HL-60 (cell line): Measurements from ENCODE around the gene PARD3.

Source experiments
- DNase-seq, 2 experiments: peaks; one replicate each; pipeline ENCODE4 v3.0.0-alpha.2; 2010 to 2020; ENCODE audit warnings: low read depth in 1 of 2, low spot score in 1 of 2
- H3K27ac ChIP-seq: fragments of 250-450 bp; sonication (Bioruptor Pico); replicated peaks from 2 replicates; pipeline ENCODE4 v1.5.1; 2020; ENCODE audit warnings: mild to moderate bottlenecking, moderate library complexity
- H3K27me3 ChIP-seq: fragments of 250-450 bp; sonication (Bioruptor Pico); 2 replicates; pipeline ENCODE4 v1.5.1; 2021; ENCODE audit warnings: mild to moderate bottlenecking, moderate library complexity; ENCODE audit not compliant: insufficient read depth, poor library complexity, severe bottlenecking
- H3K4me3 ChIP-seq: replicated peaks from 2 replicates; pipeline ENCODE4 v1.5.1; 2011; ENCODE audit warnings: mild to moderate bottlenecking, control low read depth, low read length; ENCODE audit not compliant: insufficient read depth
- GABPA ChIP-seq: IDR thresholded peaks from 2 replicates; pipeline ENCODE4 v1.6.1; 2012; ENCODE audit warnings: low read depth
- POLR2AphosphoS5 ChIP-seq: IDR thresholded peaks from 2 replicates; pipeline ENCODE4 v1.6.1; 2012; ENCODE audit warnings: low read depth
- REST ChIP-seq: IDR thresholded peaks from 2 replicates; pipeline ENCODE4 v1.6.1; 2012; ENCODE audit warnings: low read depth; ENCODE audit not compliant: insufficient replicate concordance
- SPI1 ChIP-seq: IDR thresholded peaks from 2 replicates; pipeline ENCODE4 v1.6.1; 2012; ENCODE audit warnings: low read depth, mild to moderate bottlenecking, borderline replicate concordance
- TF ChIP-seq, protein P1 (sequence below): IDR thresholded peaks from one replicate; pipeline ENCODE4 v1.5.1; 2011; ENCODE audit warnings: low read length, control low read depth, inconsistent platforms; ENCODE audit not compliant: insufficient read depth

The PARD3 gene

GRCh38 chr10:34462993-34463392 is 352.1 kb downstream of the PARD3 start:
- no peak for DNase-seq
- no peaks in the 10 kb centered on the region for H3K27me3 ChIP-seq
- TF ChIP-seq SPI1 (no peak), REST (no peak), POLR2AphosphoS5 (no peak)
- H3K4me3 ChIP-seq = no peak overlapping the region
- H3K27ac ChIP-seq = no peak overlapping the region

DNA sequence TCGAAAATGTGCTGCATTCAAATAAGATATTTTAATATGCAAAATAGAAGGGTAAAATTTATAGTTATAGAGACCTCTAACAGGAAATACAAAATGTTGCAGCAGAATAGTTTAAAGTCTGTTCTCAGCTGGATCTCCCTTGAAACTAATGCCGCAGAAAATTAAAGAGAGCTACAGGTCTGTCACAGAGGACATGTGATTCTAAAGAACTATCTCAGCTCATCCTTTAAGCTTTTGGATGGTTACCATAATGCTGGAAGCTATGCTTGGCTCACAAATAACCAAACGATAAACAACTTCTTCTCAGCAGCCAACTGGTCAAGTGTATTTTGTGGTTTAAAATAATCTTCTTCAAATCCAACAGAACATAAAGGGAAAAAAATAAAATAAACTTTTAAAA is 353.0 kb downstream of the PARD3 start:
- no peak for DNase-seq
- TF ChIP-seq, protein P1, sequence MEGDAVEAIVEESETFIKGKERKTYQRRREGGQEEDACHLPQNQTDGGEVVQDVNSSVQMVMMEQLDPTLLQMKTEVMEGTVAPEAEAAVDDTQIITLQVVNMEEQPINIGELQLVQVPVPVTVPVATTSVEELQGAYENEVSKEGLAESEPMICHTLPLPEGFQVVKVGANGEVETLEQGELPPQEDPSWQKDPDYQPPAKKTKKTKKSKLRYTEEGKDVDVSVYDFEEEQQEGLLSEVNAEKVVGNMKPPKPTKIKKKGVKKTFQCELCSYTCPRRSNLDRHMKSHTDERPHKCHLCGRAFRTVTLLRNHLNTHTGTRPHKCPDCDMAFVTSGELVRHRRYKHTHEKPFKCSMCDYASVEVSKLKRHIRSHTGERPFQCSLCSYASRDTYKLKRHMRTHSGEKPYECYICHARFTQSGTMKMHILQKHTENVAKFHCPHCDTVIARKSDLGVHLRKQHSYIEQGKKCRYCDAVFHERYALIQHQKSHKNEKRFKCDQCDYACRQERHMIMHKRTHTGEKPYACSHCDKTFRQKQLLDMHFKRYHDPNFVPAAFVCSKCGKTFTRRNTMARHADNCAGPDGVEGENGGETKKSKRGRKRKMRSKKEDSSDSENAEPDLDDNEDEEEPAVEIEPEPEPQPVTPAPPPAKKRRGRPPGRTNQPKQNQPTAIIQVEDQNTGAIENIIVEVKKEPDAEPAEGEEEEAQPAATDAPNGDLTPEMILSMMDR = no peak
- TF ChIP-seq POLR2AphosphoS5 (no peak), GABPA (no peak), REST (no peak), SPI1 (no peak)
- Histone ChIP-seq H3K27me3 (no peaks in the 10 kb centered on the region), H3K27ac (no peak overlapping the region), H3K4me3 (no peak overlapping the region)

- Histone ChIP-seq H3K27ac (no peak overlapping the region), H3K4me3 (no peak overlapping the region), H3K27me3 (no peaks in the 10 kb centered on the region)
- DNase-seq = no peak
- no peak for TF ChIP-seq POLR2AphosphoS5
- TF ChIP-seq REST = no peak
- TF ChIP-seq, protein P1 = no peak
These were observed 360.4 kb downstream of the PARD3 start for GRCh38 chr10:34454590-34455261.

GRCh38 chr10:34449836-34450235 is 365.3 kb downstream of the PARD3 start:
- no peak for TF ChIP-seq GABPA
- no peak for TF ChIP-seq POLR2AphosphoS5
- TF ChIP-seq, protein P1 = no peak
- no peak for TF ChIP-seq SPI1
- no peak for TF ChIP-seq REST
- no peak for DNase-seq
- no peak overlapping the region for H3K4me3 ChIP-seq
- H3K27me3 ChIP-seq = no peaks in the 10 kb centered on the region
- H3K27ac ChIP-seq = no peak overlapping the region
